ENCODE data around the gene HEPN1. TPM values are rescaled to one million over a fixed set of nuclear protein-coding genes. Genes with fewer than 3 reads are reported as not detected.

Gene HEPN1
- total and polyA plus RNA-seq, 10 of the 15 experiments (the other 5 are each of a cell fraction or from before 2014, with no cell fraction given), result not detected

GRCh38 chr11:124887667-124888013 lies 31.4 kb upstream of the HEPN1 start:
- Histone ChIP-seq H3K4me1 (ENCODE audit: control insufficient read depth, insufficient read depth, low read length) (no peaks in the 10 kb centered on the region), H3K36me3 (ENCODE audit: control insufficient read depth in 2 of 2, insufficient read depth in 2 of 2, low read length in 1 of 2) (no peaks in the 10 kb centered on the region; a peak in 1 of 4 replicates), H3K79me2 (ENCODE audit: control insufficient read depth, insufficient read depth, low read length) (no peaks in the 10 kb centered on the region), H4K20me1 (ENCODE audit: control insufficient read depth, insufficient read depth) (no peaks in the 10 kb centered on the region), H3K9ac (ENCODE audit: control insufficient read depth, insufficient read depth, low read length) (no peak overlapping the region), H2AFZ (ENCODE audit: control insufficient read depth, low read depth, low read length) (no peak overlapping the region), H3K9me3 (replicated peaks; ENCODE audit: control insufficient read depth, insufficient read depth, low read length) (no peaks in the 10 kb centered on the region), H3K27ac (ENCODE audit: control insufficient read depth, insufficient read depth) (no peak overlapping the region), H3K27me3 (replicated peaks in 1 of 2; ENCODE audit: control insufficient read depth in 2 of 2, insufficient read depth in 2 of 2, low read length in 1 of 2) (peaks cover 0 to 4% of the 10 kb centered on the region in 2 experiments; a peak in 3 of 4 replicates), H3K4me2 (ENCODE audit: control insufficient read depth, insufficient read depth) (no peak overlapping the region), H3K4me3 (no peak overlapping the region)
- in situ Hi-C loops (cut with MboI), result no loop called here
- ChIA-PET POLR2A (no interaction called here), CTCF (interaction anchor here (1.1 to 1.4 kb wide), 2 partner anchors 52 to 94 kb away, joined by 3 to 4 read pairs; no protein-coding TSS in a partner anchor), RAD21 (ENCODE audit: unreplicated experiment) (no interaction called here), SMC1A (ENCODE audit: uncharacterized antibody, unreplicated experiment) (no interaction called here)
- WGBS (ENCODE audit: insufficient coverage, insufficient replicate concordance, low lambda C conversion rate, missing lambda C conversion rate), result 27% methylated on average over 2 of the region's 3 CpGs
- ATAC-seq (no peak), DNase-seq (ENCODE audit: low read depth, low spot score) (no peak), FAIRE-seq (no peak)
- intact Hi-C loops (cut with micrococcal nuclease; ENCODE audit: unreplicated experiment), result loop anchor here (10.0 kb wide), 1 partner anchor 257 kb away; no protein-coding TSS in a partner anchor
- BruUV-seq (replicated peaks), result no TSS peak
- no peak for TF ChIP-seq CBX5 (IDR thresholded peaks at IDR 0.05; ENCODE audit: low read depth)
- no peak for TF ChIP-seq SMARCA5 (IDR thresholded peaks at IDR 0.05)
- TF ChIP-seq FOXM1 (IDR thresholded peaks at IDR 0.05; ENCODE audit: low read depth, low read length), result no peak
- TF ChIP-seq RBBP5 (conservative IDR thresholded peaks at IDR 0.05), result no peak
- TF ChIP-seq CBX3 (IDR thresholded peaks at IDR 0.05; ENCODE audit: borderline replicate concordance, low read depth), result no peak
- TF ChIP-seq CHD4 (IDR thresholded peaks at IDR 0.05), result no peak
- no peak for TF ChIP-seq POU2F2 (IDR thresholded peaks at IDR 0.05; ENCODE audit: borderline replicate concordance, low read depth, low read length)
- no peak for TF ChIP-seq ZZZ3 (IDR thresholded peaks at IDR 0.05; ENCODE audit: control insufficient read depth, insufficient read length, low read depth)

Measured in GM12878 (cell line).